Heart left ventricle (tissue), 16 donors: ENCODE results near the gene OTOS. TPM values are rescaled to one million over a fixed set of nuclear protein-coding genes. Genes with fewer than 3 reads are reported as not detected.
A peak's percentile ranks its signal among the peaks of the same experiment; 100 is the strongest.

Source experiments
- ATAC-seq, 4 donors: fragments of 200-7000 bp; cut with Tn5 transposase; one replicate each; pipeline ENCODE4 v1.9.1; 2020 to 2022; ENCODE audit warnings: moderate library complexity in 4 of 4, mild to moderate bottlenecking in 3 of 4, moderate number of reproducible peaks in 1 of 4
- DNase-seq, 5 donors: peaks; one replicate each; pipeline ENCODE4 v3.0.0-alpha.2; 2020
- H3K27ac ChIP-seq, 12 donors: fragments of 200-600 bp; sonication (generic) in 4 of 12; one replicate each; pipeline versions ENCODE4 v1.5.0 to v1.8.0; 2016 to 2022; ENCODE audit warnings: mild to moderate bottlenecking in 2 of 12
- H3K27me3 ChIP-seq, 9 donors: fragments of 200-600 bp; sonication (generic) in 2 of 9; one replicate each; pipeline versions ENCODE4 v1.5.1 to v1.8.0; 2016 to 2022; ENCODE audit warnings: mild to moderate bottlenecking in 3 of 9
- H3K36me3 ChIP-seq, 9 donors: fragments of 200-600 bp; sonication (generic) in 2 of 9; one replicate each; pipeline versions ENCODE4 v1.5.0 to v1.8.0; 2018 to 2022; ENCODE audit warnings: mild to moderate bottlenecking in 2 of 9
- H3K4me1 ChIP-seq, 12 donors: fragments of 200-600 bp; sonication (generic) in 4 of 12; one replicate each; pipeline versions ENCODE4 v1.5.0 to v1.8.0; 2016 to 2022; ENCODE audit warnings: mild to moderate bottlenecking in 3 of 12
- H3K4me3 ChIP-seq, 12 donors: fragments of 200-600 bp; sonication (generic) in 4 of 12; one replicate each; pipeline versions ENCODE4 v1.5.0 to v1.8.0; 2017 to 2022; ENCODE audit warnings: mild to moderate bottlenecking in 9 of 12, moderate library complexity in 4 of 12
- H3K9me3 ChIP-seq, 12 donors: fragments of 200-600 bp; sonication (generic) in 4 of 12; one replicate each; pipeline versions ENCODE4 v1.5.0 to v1.8.0; 2016 to 2022; ENCODE audit warnings: mild to moderate bottlenecking in 1 of 12
- POLR2A ChIP-seq, 2 donors: fragments of 450-650 bp; IDR thresholded peaks; one replicate each; pipeline ENCODE4 v1.6.1; 2017; ENCODE audit warnings: antibody characterized with exemption in 2 of 2, mild to moderate bottlenecking in 2 of 2, moderate library complexity in 2 of 2
- WGBS, 4 donors: extraction: QIAGEN DNeasy Blood & Tissue Kit in 2 of 4; methylation state at CpG; one replicate each; pipeline versions ENCODE4 v1.1.5 to v1.1.7; 2013 to 2018; 5-methylcytosine and 5-hydroxymethylcytosine counted together
- intact Hi-C, 10 donors: fragments of 100-400 bp; cut with DNase I; formaldehyde crosslinking; loops; one replicate each; pipeline versions ENCODE4 v1.11.1 to v1.14.2; 2022
- polyA plus RNA-seq, 2 donors: library from polyadenylated mRNA; stranded (reverse); fragments of 200-250 nt; gene quantifications; one replicate each; pipeline ENCODE4 v1.2.3, GENCODE V29; 2013
- total RNA-seq, 9 donors: library from RNA; depleted of rRNA in 2 of 9; stranded (reverse); fragments of >200 nt in 2 of 9; fragmentation: NEBNext Ultra II Directional in 3 of 9; extraction: Animal tissue kit (Norgen Biotek cat#: 25700) in 3 of 9; gene quantifications; one replicate each; pipeline versions ENCODE4 v1.1.0 to v1.2.4, GENCODE V29; 2016 to 2023
- TF ChIP-seq, protein P1 (sequence below), 12 donors: fragments of 200-600 bp; sonication (generic) in 4 of 12; IDR thresholded peaks; one replicate each; pipeline versions ENCODE4 v1.5.0 to v1.8.0; 2018 to 2022; ENCODE audit warnings: antibody characterized with exemption in 12 of 12, mild to moderate bottlenecking in 5 of 12
- donor health status: ischemic (EF 13 %, LVEDD 7.1; RV severe dilation, severe dysfunction).
- donor health status: healthy with polysubstance abuse.
- donor health status: DM: no; HTN: yes; CAD: no.
- donor health status: DM: no; HTN: no; CAD: no.
- donor health status: ischemic (EF 25% LVEDD 6.9; RV normal size, moderate dysfunction).
- donor health status: ischemic (EF 25% LVEDD 5.7; RV mildly dilated, moderate dysfunction).
- donor health status: healthy.
- donor health status: DM: yes; HTN: yes; CAD: no.
- donor health status: ischemic (EF 35%, LVEDD 5.7; RV mildly dilated, moderate dysfunction).
- donor health status: nonischemic (EF 11% LVEDD 7.7; RV severe dilation, severe dysfunction).
- donor health status: DM: yes; HTN: yes; CAD: no.
- donor health status: PGD.
- donor health status: ischemic (EF 29% LVEDD 5.4; RV normal size, mild dysfunction).
- donor health status: nonischemic (EF 23%, LVEDD 6.1; RV moderate dilation, normal function).

OTOS gene
- total and polyA plus RNA-seq, 11 donors: 1.1 TPM; not detected in 10

DNA sequence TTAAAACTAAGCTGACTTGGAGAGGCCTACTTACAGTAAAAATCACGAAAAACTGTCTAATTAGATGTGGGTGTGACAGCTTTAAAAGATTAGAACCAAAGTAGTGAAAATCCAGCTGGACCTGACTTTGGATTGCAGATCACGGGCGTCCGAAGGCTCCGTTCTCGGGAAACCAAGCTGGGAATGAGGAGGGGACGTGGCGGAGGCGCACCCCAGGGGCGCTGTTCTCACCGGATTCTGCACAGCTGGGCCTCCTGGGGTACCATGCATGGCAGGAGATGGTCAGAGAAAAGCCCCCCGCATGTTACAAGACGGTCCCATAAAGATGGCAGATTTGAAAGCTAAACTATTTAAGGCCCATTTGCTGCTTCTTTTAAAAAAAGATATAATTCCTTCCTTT, 5.0 kb upstream of the OTOS start:
- peaks cover 0 to 34% (median 5%) of the 10 kb centered on the region in 9 donors for H3K27me3 ChIP-seq
- H3K4me3 ChIP-seq: no peak overlapping the region
- ATAC-seq (no peak), DNase-seq (no peak)
- no peaks in the 10 kb centered on the region for H3K36me3 ChIP-seq
- no peak for TF ChIP-seq POLR2A (IDR thresholded peaks at IDR 0.05)
- TF ChIP-seq, protein P1, sequence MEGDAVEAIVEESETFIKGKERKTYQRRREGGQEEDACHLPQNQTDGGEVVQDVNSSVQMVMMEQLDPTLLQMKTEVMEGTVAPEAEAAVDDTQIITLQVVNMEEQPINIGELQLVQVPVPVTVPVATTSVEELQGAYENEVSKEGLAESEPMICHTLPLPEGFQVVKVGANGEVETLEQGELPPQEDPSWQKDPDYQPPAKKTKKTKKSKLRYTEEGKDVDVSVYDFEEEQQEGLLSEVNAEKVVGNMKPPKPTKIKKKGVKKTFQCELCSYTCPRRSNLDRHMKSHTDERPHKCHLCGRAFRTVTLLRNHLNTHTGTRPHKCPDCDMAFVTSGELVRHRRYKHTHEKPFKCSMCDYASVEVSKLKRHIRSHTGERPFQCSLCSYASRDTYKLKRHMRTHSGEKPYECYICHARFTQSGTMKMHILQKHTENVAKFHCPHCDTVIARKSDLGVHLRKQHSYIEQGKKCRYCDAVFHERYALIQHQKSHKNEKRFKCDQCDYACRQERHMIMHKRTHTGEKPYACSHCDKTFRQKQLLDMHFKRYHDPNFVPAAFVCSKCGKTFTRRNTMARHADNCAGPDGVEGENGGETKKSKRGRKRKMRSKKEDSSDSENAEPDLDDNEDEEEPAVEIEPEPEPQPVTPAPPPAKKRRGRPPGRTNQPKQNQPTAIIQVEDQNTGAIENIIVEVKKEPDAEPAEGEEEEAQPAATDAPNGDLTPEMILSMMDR (IDR thresholded peaks at IDR 0.05): no peak
- H3K4me1 ChIP-seq: peaks cover 0 to 6% (median 0%) of the 10 kb centered on the region in 12 donors
- intact Hi-C loops: loop anchor here in 4 of 10 donors (10.0 kb wide), 2 partner anchors 211 to 1111 kb away; no protein-coding TSS in a partner anchor
- H3K27ac ChIP-seq: no peak overlapping the region
- WGBS, 4 donors: 61 to 71% (median 68%) methylated on average over 13 of the region's 13 CpGs
- H3K9me3 ChIP-seq: no peaks in the 10 kb centered on the region

GRCh38 chr2:240144649-240145261, 4.3 kb upstream of the OTOS start:
- peaks cover 0 to 6% (median 0%) of the 10 kb centered on the region in 12 donors for H3K4me1 ChIP-seq
- H3K27ac ChIP-seq: no peak overlapping the region
- intact Hi-C loops: loop anchor here in 5 of 10 donors (5.0 to 10.0 kb wide), 3 partner anchors 210 to 1110 kb away; no protein-coding TSS in a partner anchor
- H3K27me3 ChIP-seq: peaks cover 0 to 27% (median 5%) of the 10 kb centered on the region in 9 donors
- ATAC-seq (no peak), DNase-seq (peak in 2 of 5 donors; percentile 7 to 47)
- no peaks in the 10 kb centered on the region for H3K9me3 ChIP-seq
- no peak for TF ChIP-seq POLR2A (IDR thresholded peaks at IDR 0.05)
- TF ChIP-seq, protein P1 (IDR thresholded peaks at IDR 0.05): no peak
- H3K36me3 ChIP-seq: no peaks in the 10 kb centered on the region
- no peak overlapping the region for H3K4me3 ChIP-seq
- 75 to 79% (median 78%) methylated on average over 12 to 20 of the region's 20 CpGs for WGBS, 4 donors

DNA sequence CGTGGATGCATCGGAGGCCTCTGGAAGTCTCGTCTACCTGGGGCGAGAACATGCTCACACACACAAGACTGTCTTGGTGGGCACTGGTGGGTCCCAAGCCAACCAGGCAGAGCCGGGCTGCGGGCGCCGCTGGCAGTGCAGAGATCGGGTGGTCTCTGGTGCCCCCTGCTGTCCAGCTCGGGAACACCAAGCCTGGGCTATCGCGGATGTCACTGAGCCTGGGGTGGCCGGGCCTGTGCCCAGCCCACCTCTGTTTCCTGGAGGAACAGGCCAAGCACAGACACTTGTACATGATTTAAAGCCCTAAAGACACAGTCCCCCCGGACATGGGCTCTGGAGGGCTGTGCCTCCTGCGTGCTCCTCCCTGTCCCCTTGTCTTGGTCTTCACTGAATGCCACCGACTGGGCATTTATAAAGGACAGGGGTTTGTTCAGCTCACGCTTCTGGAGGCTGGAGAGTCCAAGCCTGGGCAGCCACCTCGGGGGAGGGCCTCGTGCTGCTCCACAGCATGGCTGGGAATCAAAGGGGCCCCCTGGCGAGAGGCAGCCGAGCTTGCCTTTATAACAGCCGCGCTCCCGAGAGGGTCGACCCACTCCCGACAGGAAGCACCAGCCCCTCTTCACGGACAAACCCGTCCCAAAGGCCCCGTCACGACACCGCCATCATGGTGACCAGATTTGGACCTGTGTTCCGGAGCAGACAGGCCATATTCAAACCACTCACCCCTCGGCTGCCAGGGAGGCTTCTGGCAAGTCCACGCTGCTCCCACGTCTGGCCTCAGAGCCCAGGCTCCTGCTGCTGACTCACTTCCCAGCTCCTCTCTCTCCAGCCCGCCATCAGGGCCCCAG, 3.6 kb upstream of the OTOS start:
- Histone ChIP-seq H3K4me3 (no peak overlapping the region), H3K36me3 (no peaks in the 10 kb centered on the region), H3K4me1 (peaks cover 0 to 6% (median 0%) of the 10 kb centered on the region in 12 donors), H3K9me3 (no peaks in the 10 kb centered on the region), H3K27me3 (peaks cover 0 to 20% (median 5%) of the 10 kb centered on the region in 9 donors), H3K27ac (no peak overlapping the region)
- intact Hi-C loops: loop anchor here (1.0 to 10.0 kb wide), 6 partner anchors 83 to 1109 kb away; no protein-coding TSS in a partner anchor
- TF ChIP-seq, protein P1 (IDR thresholded peaks at IDR 0.05): peak; percentile 4 to 96 (median 93)
- no peak for TF ChIP-seq POLR2A (IDR thresholded peaks at IDR 0.05)
- ATAC-seq (peak; percentile 28 to 81 (median 80)), DNase-seq (peak; percentile 50 to 83 (median 64))
- 24 to 50% (median 38%) methylated on average over 23 to 36 of the region's 36 CpGs for WGBS, 4 donors

DNA sequence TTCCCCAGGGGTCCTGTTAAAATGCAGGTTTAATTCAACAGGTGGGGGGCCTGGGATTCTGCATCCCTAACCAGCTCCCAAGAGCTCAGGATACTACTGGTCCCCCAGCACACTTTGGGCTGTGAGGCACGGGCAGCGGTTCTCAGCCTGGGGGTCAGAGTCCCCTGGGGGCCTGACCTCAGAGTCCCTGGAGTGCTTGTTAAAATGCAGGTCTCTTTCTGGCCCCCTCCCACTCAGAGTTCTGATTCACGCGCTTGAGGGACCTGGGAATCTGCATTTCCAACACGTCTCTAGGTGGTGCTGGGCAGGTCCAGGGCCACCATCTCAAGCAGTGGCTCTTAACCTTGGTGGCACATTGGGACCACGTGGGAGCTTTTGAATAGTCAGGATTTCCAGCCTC, 2.8 kb upstream of the OTOS start:
- intact Hi-C loops: loop anchor here (1.0 to 10.0 kb wide), 6 partner anchors 82 to 1108 kb away; no protein-coding TSS in a partner anchor
- no peaks in the 10 kb centered on the region for H3K36me3 ChIP-seq
- peaks cover 0 to 6% (median 0%) of the 10 kb centered on the region in 12 donors for H3K4me1 ChIP-seq
- no peak overlapping the region for H3K27ac ChIP-seq
- WGBS, 4 donors: 56 to 71% (median 68%) methylated on average over 4 to 6 of the region's 6 CpGs
- no peaks in the 10 kb centered on the region for H3K9me3 ChIP-seq
- DNase-seq: peak in 1 of 5 donors; percentile 24
- no peak overlapping the region for H3K4me3 ChIP-seq
- H3K27me3 ChIP-seq: peaks cover 0 to 18% (median 5%) of the 10 kb centered on the region in 9 donors
- ATAC-seq: peak in 1 of 4 donors; percentile 6
- no peak for TF ChIP-seq POLR2A (IDR thresholded peaks at IDR 0.05)
- TF ChIP-seq, protein P1 (IDR thresholded peaks at IDR 0.05): no peak
